ENCODE measurements around the gene RNF217.
A peak's percentile ranks its signal among the peaks of the same experiment; 100 is the strongest.

RNF217 gene

GRCh38 chr6:124995131-124995530, 32.9 kb downstream of the RNF217 start:
- no peak for DNase-seq (ENCODE audit: low read depth)
- H3K4me3 ChIP-seq (ENCODE audit: low read depth, low read length): no peak overlapping the region
- TF ChIP-seq CTCF (IDR thresholded peaks at IDR 0.05; ENCODE audit: control insufficient read depth, extremely low read depth, insufficient read depth): no peak

DNA sequence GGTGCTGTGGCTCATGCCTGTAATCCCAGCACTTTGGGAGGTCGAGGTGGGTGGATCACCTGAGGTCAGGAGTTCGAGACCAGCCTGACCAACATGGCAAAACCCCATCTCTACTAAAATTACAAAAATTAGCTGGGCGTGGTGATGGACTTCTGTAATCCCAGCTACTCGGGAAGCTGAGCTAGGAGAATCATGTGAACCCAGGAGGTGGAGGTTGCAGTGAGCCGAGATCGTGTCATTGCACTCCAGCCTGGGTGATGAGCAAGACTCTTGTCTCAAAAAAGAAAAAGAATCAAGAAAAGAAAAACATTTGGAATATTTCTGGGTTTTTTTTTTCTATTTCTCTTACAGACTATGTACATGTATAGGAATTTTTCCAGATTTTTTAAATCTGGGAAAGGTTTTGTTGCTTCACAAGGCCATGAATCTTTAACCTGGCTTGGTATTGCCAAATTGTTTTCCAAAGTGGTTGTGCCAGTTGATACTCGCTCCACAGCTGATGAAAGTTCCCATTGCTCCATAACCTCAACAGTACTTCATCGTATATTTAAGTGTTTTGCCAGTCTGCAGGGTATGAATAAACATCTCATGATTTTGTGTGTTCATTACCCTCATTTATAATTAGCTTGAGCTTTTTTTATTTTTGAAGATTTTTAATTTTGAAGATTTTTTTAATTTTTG, 33.5 kb downstream of the RNF217 start:
- no peak for TF ChIP-seq CTCF (IDR thresholded peaks at IDR 0.05; ENCODE audit: control insufficient read depth, extremely low read depth, insufficient read depth)
- no peak for DNase-seq (ENCODE audit: low read depth)
- no peak overlapping the region for H3K4me3 ChIP-seq (ENCODE audit: low read depth, low read length)

DNA sequence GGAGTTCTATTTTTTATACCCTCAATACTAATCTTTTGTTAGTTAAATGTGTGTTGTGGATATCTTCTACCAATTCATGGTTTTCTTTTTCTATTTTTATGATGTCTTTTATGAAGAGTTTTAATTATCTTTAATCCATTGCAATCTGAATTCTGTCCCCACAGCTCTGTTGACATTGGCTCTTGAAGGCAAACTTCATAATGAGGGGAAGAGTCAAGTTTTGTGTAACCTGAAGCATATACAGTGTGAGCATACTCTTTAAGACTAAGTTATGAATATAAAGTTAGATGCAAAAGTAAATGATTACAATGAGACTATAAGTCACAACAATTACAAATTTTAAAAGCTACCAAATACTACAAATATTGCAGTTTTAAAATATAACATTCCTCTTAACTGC, 34.2 kb downstream of the RNF217 start:
- no peak for DNase-seq (ENCODE audit: low read depth)
- H3K4me3 ChIP-seq (ENCODE audit: low read depth, low read length): no peak overlapping the region
- TF ChIP-seq CTCF (IDR thresholded peaks at IDR 0.05; ENCODE audit: control insufficient read depth, extremely low read depth, insufficient read depth): no peak

DNA sequence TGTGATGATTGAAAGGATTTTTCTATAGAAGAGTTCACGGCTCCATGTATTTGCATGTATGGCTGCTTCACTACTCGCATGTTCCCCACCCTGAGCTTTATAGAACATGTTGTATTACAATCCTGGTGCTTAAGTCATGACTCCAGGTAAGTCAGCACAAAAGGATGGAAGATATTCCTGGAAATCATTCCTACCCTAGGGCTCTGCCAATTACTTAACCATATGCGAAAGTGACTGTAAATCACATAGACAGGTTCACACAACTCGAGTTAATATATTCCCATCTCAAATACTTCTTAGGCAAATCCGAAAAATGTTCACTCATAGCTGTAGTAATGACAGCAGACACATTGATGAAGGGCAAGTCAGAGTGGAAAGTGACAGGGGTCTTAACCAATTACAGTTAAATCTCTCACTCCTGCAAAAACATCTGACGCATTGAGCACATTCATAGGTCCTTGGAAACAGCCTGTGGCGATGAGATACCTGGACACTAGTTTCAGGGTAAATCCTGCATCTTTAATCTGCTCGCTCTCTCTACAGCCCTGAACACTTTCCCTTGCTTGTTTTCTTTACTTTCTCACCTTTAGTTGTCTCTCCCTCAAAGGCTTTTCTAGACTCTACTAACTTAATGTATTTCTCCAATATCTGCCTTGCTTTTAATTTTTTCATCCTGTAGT, 35.1 kb downstream of the RNF217 start:
- H3K4me3 ChIP-seq (ENCODE audit: low read depth, low read length): no peak overlapping the region
- TF ChIP-seq CTCF (IDR thresholded peaks at IDR 0.05; ENCODE audit: control insufficient read depth, extremely low read depth, insufficient read depth): no peak
- DNase-seq (ENCODE audit: low read depth): no peak

GRCh38 chr6:124999105-124999764, 37.0 kb downstream of the RNF217 start:
- no peak for TF ChIP-seq CTCF (IDR thresholded peaks at IDR 0.05; ENCODE audit: control insufficient read depth, extremely low read depth, insufficient read depth)
- peak; percentile 90 for DNase-seq (ENCODE audit: low read depth)
- H3K4me3 ChIP-seq (ENCODE audit: low read depth, low read length): no peak overlapping the region; the same call in 1 of the 2 replicates

DNA sequence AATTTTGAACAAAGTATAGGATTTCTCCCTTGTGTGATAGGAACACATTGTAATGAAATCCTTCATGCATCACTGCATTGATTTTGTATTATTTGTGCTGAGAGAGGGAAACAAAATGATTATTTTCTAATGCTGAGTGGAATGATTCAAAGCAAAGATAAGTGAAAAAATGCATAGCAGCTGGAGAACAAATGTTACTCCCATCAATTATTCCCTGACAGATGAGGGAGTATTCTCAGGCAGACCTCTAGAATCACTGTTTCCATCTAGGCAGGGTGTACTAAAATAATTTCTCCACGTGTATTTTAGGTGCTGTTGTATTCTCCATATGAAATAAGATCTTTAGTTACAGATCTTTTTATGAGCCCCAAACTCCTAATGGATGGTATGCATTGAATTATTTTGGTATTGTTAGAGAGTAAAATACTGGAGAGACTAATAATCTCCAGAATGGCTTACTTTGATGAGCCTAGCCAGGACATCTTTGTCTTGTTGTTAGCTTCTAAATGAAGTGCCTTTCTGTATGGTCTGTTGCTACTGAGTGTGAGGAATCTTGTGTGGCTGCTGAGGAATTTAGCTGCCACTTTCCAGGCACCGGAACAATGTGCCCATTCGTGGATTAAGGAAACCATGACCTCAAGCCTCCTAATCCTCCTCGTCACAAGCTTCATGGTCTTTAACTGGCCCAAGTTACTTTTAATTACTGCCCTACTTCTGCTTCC, 39.6 kb downstream of the RNF217 start:
- TF ChIP-seq CTCF (IDR thresholded peaks at IDR 0.05; ENCODE audit: control insufficient read depth, extremely low read depth, insufficient read depth): no peak
- no peak for DNase-seq (ENCODE audit: low read depth)
- no peak overlapping the region for H3K4me3 ChIP-seq (ENCODE audit: low read depth, low read length)

Measured in LNCaP clone FGC (cell line).